ENCODE results near the gene ALDOA. TPM values are rescaled to one million over a fixed set of nuclear protein-coding genes. Genes with fewer than 3 reads are reported as not detected.
A peak's percentile ranks its signal among the peaks of the same experiment; 100 is the strongest.

Gene ALDOA
- total and polyA plus RNA-seq, 9 of the 15 experiments (the other 6 are each of a cell fraction or from before 2014, with no cell fraction given), result 311 to 2,224 (median 1,293) TPM

DNA sequence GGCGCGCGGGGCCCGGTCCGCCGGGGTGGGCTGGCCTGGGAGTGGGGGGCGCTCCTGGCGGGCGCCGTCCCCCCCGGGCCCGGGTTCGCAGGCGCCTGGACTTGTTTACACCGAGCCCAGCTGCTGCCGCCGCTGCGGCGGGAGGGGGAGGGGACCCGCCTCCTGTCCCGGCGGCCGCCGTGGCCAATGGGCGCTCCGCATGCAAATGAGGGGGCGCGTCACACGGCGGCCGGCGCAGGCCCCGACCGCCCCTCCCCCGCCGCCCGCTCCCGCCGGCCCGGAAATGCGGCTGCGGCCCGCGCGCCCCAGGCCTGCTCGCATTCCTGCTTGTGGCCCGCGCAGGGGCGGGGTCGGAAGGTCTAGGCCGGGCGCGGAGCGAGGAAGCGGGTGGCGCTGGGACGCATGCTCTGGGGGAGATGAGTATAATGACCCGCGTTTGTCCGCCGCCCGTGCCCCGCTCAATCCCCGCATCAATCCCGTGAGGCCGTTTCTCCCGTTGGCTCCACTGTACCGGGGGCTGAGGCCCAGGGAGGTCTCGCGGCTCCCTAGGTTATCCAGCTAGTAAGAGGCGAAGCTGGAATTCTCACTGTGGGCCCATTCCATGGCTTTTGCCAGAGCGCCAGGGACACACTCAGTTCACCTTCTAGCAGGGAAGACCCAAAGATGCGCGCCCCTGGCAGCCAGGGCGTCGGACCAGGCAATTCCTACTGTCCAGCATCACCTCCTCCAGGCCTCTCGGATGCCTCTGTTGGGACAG, 30.7 kb downstream of the ALDOA start, which contains the start of gene YPEL3 (continued):
- TF ChIP-seq PATZ1 (CRISPR knock-in tag; IDR thresholded peaks at IDR 0.05; ENCODE audit: borderline replicate concordance), result no peak
- TF ChIP-seq FOS (IDR thresholded peaks at IDR 0.05; ENCODE audit: extremely low read depth, insufficient read length), result no peak
- no peak for TF ChIP-seq FOXA1 (IDR thresholded peaks at IDR 0.05; ENCODE audit: borderline replicate concordance)
- no peak for TF ChIP-seq ADNP (tag; IDR thresholded peaks at IDR 0.05)
- TF ChIP-seq HNRNPLL (IDR thresholded peaks at IDR 0.05; ENCODE audit: low read depth, low read length, poor library complexity, severe bottlenecking), result no peak
- TF ChIP-seq, protein P1, sequence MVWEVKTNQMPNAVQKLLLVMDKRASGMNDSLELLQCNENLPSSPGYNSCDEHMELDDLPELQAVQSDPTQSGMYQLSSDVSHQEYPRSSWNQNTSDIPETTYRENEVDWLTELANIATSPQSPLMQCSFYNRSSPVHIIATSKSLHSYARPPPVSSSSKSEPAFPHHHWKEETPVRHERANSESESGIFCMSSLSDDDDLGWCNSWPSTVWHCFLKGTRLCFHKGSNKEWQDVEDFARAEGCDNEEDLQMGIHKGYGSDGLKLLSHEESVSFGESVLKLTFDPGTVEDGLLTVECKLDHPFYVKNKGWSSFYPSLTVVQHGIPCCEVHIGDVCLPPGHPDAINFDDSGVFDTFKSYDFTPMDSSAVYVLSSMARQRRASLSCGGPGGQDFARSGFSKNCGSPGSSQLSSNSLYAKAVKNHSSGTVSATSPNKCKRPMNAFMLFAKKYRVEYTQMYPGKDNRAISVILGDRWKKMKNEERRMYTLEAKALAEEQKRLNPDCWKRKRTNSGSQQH (CRISPR knock-in tag; IDR thresholded peaks at IDR 0.05), result no peak
- TF ChIP-seq ETV6 (IDR thresholded peaks at IDR 0.05; ENCODE audit: borderline replicate concordance in 1 of 2, low read depth in 2 of 2, low read length in 1 of 2), result no peak
- TF ChIP-seq ETV6 (CRISPR knock-in tag; IDR thresholded peaks at IDR 0.05; ENCODE audit: borderline replicate concordance), result no peak
- peak in 1 of 2 experiments; percentile 55; a peak in 2 of 4 replicates for TF ChIP-seq FOXK2 (conservative IDR thresholded peaks at IDR 0.05 in 1 of 2, IDR thresholded peaks at IDR 0.05 in 1 of 2; ENCODE audit: low read depth in 2 of 2)
- TF ChIP-seq KLF13 (tag; IDR thresholded peaks at IDR 0.05; ENCODE audit: borderline replicate concordance, low read depth), result no peak
- no peak for TF ChIP-seq ATF6 (CRISPR knock-in tag; IDR thresholded peaks at IDR 0.05)
- TF ChIP-seq ZNF124 (CRISPR knock-in tag; IDR thresholded peaks at IDR 0.05), result no peak
- no peak for TF ChIP-seq KAT7 (CRISPR knock-in tag; IDR thresholded peaks at IDR 0.05; ENCODE audit: borderline replicate concordance)
- TF ChIP-seq HMGN3 (IDR thresholded peaks at IDR 0.05; ENCODE audit: borderline replicate concordance, extremely low read depth, insufficient read length, low read depth, low read length), result peak; percentile 77
- no peak for TF ChIP-seq ZNF696 (CRISPR knock-in tag; conservative IDR thresholded peaks at IDR 0.05)
- no peak for TF ChIP-seq MTA1 (IDR thresholded peaks at IDR 0.05; ENCODE audit: borderline replicate concordance)
- TF ChIP-seq WHSC1 (IDR thresholded peaks at IDR 0.05; ENCODE audit: low read length), result no peak
- no peak for TF ChIP-seq ZNF197 (CRISPR knock-in tag; IDR thresholded peaks at IDR 0.05; ENCODE audit: low read depth)
- TF ChIP-seq ZNF408 (CRISPR knock-in tag; IDR thresholded peaks at IDR 0.05; ENCODE audit: low read depth), result no peak
- peak; percentile 23; the same call in 1 of the 2 replicates for TF ChIP-seq RNF2 (IDR thresholded peaks at IDR 0.05)
- peak; percentile 57; the same call in 1 of the 2 replicates for TF ChIP-seq CHD2 (IDR thresholded peaks at IDR 0.05; ENCODE audit: low read depth, low read length)
- no peak for TF ChIP-seq OTX1 (CRISPR knock-in tag; IDR thresholded peaks at IDR 0.05)
- no peak for TF ChIP-seq PHTF2 (CRISPR knock-in tag; IDR thresholded peaks at IDR 0.05)

Measured in K562 (cell line).